Hematopoietic multipotent progenitor cell treated with erythropoietin and hydrocortisone succinate and interleukin-3 and kit ligand, for 15 days (in vitro differentiated cells): ENCODE data around the gene TMEM183A.

Experiments
- DNase-seq: peaks from one replicate; pipeline ENCODE4 v3.0.0-alpha.2; 2015; ENCODE audit warnings: low spot score

TMEM183A gene

GRCh38 chr1:203028784-203029553, 21.8 kb downstream of the TMEM183A start:
- DNase-seq = no peak

DNA sequence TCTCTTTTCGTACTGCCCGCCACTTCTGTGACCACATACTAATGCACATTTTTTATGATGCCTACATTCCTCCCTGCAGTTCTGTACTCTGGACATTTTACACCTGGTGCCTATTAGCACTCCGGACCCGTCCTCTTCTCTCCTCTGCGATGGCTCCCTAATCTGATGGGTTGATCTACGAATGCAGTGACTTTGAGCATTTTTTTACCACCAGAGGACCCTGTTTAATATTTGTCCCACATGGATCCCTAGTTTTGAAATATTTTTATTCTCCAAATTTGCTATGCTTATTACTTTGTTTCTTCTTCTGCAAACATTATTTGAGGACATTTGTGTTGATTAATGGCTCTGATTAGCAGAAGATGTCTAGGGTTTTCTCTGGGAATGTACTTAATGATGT, 24.3 kb downstream of the TMEM183A start:
- DNase-seq = no peak

- no peak for DNase-seq
These were observed 26.1 kb downstream of the TMEM183A start for GRCh38 chr1:203033287-203033686.

DNA sequence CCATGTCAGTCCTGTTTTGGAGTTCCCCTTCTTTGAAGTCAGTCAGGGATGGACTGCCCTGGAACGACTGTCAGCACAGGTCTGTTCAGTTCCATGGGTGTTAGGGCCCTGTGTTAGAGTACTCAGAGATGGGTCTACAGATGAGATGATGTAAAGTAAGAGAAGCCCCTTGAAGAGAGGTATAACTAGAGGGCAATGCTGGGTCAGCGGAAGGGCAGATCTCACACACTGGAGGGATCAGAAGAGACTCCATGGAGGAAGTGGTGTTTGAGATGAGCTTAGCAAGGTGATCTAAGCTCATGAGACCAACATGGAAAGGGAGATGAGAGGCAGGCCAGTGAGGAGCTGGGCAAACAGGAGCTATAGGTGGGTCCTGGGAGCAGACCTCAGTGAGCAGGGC, 26.7 kb downstream of the TMEM183A start:
- no peak for DNase-seq

DNA sequence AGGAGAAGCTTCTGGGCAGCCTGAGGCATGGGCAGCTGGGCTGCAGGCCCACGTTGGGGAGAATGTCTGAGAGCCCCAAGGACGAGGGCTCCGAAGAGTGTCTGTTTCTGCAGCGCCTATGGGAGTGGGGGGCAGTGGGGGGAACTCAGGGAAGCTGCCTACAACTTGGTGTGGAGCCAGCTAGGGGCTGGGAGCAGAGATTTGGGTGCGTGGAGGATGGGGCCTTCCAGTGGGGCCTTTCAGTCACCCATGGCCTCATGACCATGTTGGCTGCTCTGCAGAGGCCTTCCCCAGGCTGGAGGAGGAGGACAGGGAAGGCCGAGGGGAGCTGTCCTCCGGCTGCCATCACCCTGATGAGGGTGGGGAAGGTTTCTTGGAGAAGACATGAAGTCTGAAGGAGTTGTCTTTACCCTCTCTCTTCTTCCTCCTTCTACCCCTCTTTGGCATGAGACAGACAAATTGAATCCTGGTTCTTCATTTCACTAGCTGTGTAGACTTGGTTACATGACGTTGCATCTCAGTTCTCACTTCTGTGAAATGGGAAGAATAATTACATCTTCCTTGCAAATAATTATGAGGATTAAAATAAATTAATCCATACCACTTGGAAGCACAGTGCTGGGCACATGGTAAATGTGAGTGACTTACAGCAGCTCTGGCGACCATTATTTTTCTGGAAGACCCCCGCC, 27.4 kb downstream of the TMEM183A start:
- no peak for DNase-seq

DNA sequence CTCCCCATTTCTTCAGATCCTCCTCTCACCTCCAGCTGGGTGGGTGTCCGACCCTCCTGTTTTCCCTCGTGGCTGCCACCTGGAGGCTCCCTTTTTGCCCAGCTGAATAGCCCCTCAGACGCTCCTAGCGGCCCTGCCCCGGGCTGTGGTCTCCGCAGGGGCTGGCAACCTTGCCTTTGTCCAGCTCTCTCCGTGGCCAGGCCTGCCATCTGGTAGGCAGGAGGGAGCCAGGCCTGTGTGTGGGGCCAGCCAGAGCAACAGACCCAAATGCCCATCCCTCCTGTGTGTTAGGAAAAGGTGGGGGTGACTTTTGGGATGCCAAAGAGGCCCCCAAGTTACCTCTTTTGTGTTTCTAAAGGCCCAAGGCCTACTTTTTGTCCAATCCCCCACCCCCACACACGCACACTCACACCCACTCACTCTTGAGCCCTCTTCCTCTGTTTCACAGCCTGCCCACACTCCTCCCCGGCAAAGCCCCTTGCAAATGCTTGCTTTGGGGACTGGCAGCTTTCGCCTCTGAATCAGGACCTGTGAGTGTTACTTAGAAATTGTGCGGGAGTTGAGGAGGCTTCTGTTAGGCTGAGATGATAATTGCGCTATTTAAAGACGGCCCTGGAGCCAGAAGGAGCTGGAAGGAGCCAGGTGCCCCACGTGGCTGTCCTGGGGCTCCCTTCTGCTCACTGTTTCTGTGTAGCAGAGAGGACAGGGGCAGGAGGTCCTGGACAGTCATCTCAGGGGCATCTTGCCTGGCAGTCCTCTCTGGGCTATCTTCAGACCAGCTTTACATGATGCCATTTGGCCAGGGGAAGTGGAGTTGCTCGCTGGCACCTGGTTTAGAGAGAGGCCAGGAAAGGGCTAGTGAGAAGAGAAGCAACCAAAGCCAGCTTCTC, 28.2 kb downstream of the TMEM183A start:
- DNase-seq = no peak

- no peak for DNase-seq
These were observed 29.0 kb downstream of the TMEM183A start for GRCh38 chr1:203036135-203036534.

DNA sequence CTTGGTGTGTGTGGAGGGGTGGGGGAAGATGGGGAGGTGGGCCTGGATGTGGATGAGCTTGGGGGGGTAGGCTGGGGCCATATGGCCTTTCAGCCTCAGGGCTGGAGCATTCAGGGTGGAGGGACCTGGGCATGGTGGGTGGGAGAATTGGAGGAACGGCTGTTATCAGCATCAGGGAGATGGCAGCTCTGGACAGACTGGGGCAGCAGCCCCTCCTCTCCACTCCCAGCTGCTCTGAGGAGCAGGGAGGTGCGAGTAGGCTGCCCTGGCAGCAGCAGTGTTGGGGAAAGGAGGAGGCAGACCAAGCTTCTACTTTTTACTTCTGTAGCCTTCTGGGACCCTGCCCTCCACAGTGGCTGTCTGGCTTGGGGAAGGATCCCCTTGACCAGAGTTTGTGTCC, 29.4 kb downstream of the TMEM183A start:
- no peak for DNase-seq

DNA sequence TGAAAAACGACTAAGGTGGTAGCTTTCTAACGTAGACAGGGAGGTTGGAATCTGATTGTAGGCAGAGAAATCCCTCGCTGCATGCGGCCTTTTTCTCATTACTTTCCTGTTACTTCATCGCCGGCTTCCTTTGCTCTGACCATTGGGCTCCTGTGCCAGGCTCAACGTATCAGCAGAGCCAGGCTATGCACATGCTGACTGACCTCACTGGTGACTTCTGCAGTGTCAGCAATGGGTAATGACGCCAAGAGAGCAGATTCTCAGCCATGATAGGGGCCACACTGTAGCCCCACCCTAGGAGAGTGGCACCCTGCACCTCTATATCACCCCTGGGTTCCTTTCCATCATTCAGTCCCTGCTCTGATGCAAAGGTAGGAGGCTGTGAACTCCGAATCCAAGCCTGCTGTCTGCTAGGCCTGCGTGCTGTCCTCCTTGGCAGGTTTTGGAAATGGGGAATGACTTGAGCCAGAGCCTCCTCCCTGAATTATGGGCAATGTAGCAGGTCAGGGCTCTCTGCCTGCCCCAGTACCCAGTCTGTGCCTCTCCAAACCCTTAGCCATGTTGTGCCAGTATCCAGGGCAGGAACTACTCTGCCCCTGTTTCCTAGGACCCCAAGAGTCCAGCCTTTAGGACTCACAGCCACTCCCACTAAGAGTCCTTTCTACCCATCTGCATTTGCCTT, 30.5 kb downstream of the TMEM183A start:
- peak; percentile 78 for DNase-seq

DNA sequence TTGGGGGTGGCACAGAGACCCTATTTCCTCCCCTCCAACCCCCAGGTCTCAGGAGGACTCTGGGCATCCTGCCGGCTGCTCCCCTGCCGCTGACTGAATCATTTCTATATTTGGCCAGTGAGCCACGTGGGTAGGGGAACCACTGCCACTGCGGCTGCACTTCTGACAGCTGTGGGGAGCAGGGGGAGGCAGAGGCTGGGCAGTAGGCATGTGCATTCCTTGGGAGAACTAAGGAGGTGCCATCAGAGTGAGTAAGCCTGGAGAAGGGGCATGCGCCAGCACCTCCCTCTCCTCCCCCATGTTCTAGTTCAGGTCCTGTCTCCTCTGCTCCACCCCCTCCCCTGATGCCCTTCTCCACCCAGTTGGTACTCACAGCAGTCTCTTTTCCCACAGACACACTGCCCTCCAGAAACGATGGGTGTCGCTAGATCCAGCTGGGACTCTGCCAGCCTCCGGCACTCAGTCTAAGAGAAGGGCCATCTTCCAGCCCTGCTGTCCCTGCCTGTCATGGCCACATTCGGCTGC, 31.1 kb downstream of the TMEM183A start:
- DNase-seq = no peak

DNA sequence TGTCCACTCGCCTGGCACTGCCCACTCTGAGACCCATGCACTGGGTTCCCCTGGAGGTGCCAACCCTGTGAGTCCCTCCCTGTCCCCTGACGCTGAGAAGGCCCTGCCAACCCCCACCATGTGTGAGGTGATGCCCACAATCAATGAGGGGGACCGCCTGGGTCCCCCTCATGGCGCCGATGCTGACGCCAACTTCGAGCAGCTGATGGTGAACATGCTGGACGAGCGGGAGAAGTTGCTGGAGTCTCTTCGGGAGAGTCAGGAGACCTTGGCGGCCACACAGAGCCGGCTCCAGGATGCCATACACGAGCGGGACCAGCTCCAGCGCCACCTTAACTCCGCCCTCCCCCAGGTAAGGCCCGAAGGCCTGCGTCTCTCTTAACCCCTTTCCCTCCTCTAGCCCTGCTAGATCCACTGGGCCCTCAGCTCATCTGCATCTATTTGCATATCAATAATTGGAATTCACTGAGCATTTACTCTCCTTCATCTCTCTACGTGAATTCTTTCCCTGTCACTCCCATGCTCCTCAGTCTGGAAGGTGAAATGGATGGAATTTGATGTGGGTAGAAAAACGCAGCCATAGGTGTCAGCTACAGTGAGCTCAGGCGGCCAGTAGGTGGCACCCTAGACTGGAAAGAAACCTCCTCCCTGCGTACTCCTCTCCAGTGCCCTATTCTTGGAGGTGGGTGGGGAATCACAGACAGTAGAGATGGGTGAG, 31.9 kb downstream of the TMEM183A start:
- DNase-seq = peak; percentile 78

DNA sequence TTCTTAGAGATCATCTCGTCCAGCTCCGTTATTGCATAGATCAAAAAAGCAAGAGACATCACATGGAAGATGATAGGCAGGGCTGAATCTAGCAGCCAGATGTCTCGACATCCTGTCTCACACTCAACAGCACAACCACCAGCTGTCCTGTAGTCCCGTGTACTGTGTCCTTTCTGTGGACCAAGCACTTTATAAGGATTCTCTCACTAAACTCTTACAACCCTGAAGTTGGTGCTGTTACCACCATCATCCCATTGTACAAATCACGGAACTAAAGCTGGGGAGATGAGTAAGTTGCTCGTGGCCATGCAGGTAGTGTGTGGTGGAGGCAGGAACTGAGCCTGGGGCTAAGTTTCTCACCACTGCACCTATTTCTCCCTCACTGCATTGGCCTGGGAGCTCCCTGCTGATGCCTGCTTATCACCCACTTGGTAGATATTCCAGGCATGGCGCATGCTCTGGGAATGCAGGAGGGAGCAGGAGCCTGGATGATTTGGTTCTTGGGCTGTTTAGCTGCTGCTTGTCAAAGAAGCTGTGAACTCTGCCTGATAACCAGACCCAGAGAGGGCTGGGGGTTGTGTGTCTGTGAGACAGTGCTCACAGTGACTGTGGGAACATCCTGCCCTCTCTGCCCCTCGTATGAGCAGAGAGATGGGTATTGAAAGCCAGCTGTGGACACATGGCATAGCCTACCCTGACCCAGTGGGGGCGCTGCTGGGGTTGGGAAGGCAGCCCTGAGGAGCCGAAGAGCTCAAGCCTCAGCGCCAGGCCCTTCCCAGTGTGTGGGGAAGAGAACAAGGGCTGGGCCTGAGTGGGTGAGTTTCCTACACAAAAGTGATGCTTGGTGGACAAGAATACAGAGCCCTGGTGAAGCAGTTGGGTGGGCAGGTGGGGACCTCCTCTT, 32.7 kb downstream of the TMEM183A start:
- DNase-seq = no peak

DNA sequence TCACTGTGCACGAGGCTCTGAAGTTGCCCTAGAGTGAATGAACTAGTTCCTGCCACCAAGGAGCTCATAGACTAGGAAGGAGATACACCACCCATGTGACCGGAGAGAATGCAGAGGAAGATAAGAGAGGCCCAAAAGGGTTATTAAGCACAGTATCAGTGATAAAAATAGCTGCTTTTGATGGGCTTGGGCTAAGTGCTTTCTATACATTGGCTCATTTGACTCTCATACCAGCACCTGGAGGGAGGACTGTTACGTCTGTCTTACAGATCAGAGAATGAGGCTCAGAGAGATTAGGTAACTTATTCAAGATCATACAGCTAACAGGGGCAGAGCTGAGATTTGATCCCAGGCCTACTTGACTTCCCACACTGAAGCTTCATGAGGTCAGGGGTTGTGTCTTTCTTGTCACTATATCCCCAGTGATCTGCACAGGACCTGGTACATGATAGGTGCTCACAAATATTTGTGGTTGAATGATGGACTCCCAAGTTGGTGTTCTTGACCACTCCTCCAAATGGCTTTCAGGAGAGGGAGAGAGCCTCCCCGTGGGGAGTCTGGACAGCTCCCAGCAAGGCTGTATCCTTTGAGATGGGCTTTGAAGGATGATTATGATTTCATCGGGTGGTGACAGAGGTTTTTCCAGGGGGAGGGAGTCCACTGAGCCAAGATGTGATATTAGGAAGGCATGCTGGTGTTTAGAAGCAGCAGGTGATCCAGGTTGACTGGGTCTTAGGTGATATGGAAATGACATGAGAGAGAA, 33.5 kb downstream of the TMEM183A start:
- DNase-seq = no peak

DNA sequence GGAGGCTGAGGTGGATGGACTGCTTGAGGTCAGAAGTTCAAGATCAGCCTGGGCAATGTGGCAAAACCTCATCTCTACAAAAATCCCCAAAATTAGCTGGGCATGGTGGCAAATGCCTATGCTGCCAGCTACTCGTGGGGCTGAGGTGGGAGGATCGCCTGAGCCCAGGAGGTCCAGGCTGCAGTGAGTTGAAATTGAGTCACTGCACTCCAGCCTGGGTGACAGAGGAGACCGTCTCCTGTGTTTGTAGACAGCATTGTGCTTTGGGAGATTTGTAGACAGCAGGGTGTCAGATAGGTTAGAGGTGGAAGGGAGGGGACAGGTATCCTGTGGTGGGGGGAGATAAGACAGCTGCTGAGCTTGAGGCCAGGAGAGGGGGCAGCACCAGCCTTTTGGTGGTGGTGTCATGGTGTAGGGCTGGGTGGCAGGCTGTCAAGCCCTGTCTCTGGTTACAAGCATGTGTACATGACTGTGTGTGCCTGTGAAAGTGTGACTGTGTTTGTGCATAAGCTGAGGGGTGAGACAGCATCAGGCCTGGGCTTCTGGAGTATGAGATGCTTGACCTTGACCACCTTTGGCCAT, 34.3 kb downstream of the TMEM183A start:
- no peak for DNase-seq

- no peak for DNase-seq
These were observed 36.8 kb downstream of the TMEM183A start for GRCh38 chr1:203043830-203044545.

DNA sequence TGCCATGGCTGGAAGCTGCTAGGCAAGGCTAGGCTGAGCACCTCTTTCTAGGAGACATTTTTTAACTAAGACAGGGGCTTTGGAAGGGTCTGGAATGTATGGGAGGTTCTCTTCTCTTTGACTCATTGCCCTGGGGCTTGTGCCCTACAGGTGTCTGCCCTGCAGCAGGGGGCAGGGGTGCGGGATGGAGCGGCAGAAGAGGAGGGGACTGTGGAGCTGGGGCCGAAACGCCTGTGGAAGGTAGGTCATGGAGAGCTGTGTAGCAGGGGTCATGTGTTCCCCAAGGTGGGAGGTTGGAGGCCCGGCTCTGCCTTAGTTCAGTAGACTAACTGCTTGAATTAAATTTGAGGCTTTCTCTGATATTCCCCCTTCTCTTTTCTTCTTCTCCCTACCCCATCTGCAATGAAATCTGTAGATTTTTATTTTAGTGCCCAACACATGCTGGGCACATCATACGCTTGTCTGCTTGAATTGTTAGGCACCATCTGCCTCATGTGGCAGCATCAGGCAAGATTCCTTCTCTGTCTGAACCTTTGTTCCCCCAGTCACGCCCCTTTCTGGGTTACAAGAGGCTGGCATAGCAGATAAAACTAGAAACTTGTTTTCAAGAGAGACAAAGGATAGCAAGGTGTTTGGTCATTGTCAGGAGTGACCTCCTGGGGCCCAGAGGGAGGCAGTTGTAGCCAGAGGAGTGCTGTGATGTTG, 37.5 kb downstream of the TMEM183A start:
- no peak for DNase-seq

GRCh38 chr1:203045336-203045735, 38.2 kb downstream of the TMEM183A start:
- no peak for DNase-seq
